Measurements from ENCODE around the gene ZFP57. TPM values are rescaled to one million over a fixed set of nuclear protein-coding genes. Genes with fewer than 3 reads are reported as not detected.

Gene ZFP57
- total and polyA plus RNA-seq, 5 donors: 0.32 to 1.8 (median 0.48) TPM

Other genes starting within 250 kb of the ZFP57 start
- not detected for gene OR10C1, start 241.8 kb downstream of the ZFP57 start, total RNA-seq
- not detected for gene OR10C1, start 241.8 kb downstream of the ZFP57 start, polyA plus RNA-seq
- not detected for gene OR11A1, start 224.1 kb downstream of the ZFP57 start, total RNA-seq
- not detected for gene OR11A1, start 224.1 kb downstream of the ZFP57 start, polyA plus RNA-seq
- gene OR2H1, start 224.0 kb downstream of the ZFP57 start, total RNA-seq: not detected
- not detected for gene OR2H1, start 224.0 kb downstream of the ZFP57 start, polyA plus RNA-seq
- not detected for gene MAS1L, start 193.2 kb downstream of the ZFP57 start, total RNA-seq
- not detected for gene MAS1L, start 193.2 kb downstream of the ZFP57 start, polyA plus RNA-seq
- not detected for gene UBD, start 121.4 kb downstream of the ZFP57 start, total RNA-seq
- gene UBD, start 121.4 kb downstream of the ZFP57 start, polyA plus RNA-seq: 0.14 TPM
- not detected for gene OR2H2, start 96.0 kb downstream of the ZFP57 start, total RNA-seq
- gene OR2H2, start 96.0 kb downstream of the ZFP57 start, polyA plus RNA-seq: not detected
- 10 to 100 TPM; 34.8 to 40.0 (median 36.6) TPM for gene GABBR1, start 48.0 kb downstream of the ZFP57 start, total RNA-seq
- gene GABBR1, start 48.0 kb downstream of the ZFP57 start, polyA plus RNA-seq: 37.5 TPM
- 1 to 10 TPM; 1.5 to 2.6 (median 2.2) TPM for gene MOG, start 24.1 kb downstream of the ZFP57 start, total RNA-seq
- 4.8 TPM for gene MOG, start 24.1 kb downstream of the ZFP57 start, polyA plus RNA-seq
- gene HLA-F, start 42.3 kb upstream of the ZFP57 start, total RNA-seq: 10 to 100 TPM; 26.8 to 50.5 (median 46.6) TPM
- 46.7 TPM for gene HLA-F, start 42.3 kb upstream of the ZFP57 start, polyA plus RNA-seq
- 1 to 10 TPM in 1 of 4 donors, under 1 TPM in 1, not detected in 2; 0.18 to 1.2 TPM for gene HLA-G, start 146.7 kb upstream of the ZFP57 start, total RNA-seq
- gene HLA-G, start 146.7 kb upstream of the ZFP57 start, polyA plus RNA-seq: not detected

Measured in right cardiac atrium (tissue), 5 donors.